Stimulated activated CD8-positive, alpha-beta memory T cell treated with anti-CD3 and anti-CD28 coated beads, Interleukin-7, amount 100 ng/mL, for 48 hours (primary cell): ENCODE data around the gene TRIM44.
"Not testable (repeated sequence)": the region's sequence is repeated elsewhere in the genome, so short reads cannot be mapped to it uniquely, and the experiment has no call there.

ENCODE experiments used
- DNase-seq, 2 donors: peaks; one replicate each; pipeline ENCODE4 v3.0.0-alpha.2; 2020; ENCODE audit warnings: low read depth in 1 of 2; ENCODE audit errors: extremely low read depth in 1 of 2

TRIM44 gene

DNA sequence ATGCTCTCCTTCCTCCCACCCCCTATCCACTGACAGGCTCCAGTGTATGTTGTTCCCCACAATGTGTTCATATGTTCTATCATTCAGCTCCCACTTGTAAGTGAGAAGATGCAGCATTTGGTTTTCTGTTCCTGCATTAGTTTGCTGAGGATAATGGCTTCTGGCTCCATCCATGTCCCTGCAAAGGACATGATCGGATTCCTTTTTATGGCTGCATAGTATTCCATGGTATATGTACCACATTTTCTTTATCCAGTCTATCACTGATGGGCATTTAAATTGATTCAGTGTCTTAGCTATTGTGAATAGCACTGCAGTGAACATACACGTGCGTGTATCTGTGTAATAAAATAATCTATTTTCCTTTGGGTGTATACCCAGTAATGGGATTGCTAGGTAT lies 5.8 kb downstream of the TRIM44 start:
- not testable (repeated sequence) for DNase-seq

DNA sequence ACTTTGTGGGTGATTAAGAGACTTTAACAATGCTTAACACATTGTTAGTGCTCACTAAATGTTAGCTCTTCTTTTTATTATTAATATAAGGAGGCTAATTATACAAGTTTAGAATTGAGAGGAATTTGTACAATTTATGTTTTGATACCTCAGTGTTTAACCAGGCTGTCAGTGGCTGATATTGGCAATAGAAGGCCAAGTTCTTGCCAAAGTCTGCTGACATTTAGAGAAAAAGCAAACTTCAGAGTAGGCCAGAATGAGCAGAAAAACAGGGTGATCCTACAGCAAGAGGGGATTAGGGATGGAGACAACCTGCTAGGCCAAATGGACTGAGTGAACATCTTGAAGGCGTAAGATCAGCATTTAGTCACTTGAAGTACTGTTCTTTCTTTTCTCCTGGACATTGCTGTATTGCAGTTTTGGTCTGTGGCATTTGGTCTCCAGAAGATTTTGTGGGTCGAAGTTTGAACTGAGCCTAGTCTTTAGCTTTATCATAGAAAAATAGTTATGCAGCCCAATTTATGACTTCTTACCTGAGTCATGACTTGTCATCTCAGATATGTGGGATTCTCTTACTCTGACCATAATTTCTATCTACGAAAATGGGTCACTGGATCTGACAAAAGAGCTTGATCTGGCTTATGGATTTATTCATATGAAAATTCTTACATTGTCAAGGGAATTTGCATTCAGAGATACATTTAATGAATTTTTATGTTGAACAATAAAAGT lies 9.0 kb downstream of the TRIM44 start:
- no peak for DNase-seq

DNA sequence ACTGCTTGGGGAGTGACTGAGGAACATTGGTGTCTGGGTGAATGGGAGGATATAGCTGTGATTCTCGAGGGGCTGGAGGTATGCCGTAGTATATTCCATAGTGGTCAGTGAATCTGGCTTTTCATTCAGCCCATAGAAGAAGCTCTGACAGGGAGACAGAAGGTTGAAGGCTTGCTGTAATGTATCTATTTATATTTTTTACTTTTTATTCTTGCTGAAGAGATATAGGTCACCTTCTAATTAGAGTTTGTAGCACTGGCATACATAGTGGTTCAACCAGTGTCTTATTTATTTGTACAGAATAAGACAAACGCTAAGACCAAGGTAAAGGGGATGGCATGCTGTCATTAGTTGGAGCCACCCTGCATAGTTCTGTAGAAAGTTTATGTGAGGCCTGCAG lies 10.0 kb downstream of the TRIM44 start:
- no peak for DNase-seq

DNA sequence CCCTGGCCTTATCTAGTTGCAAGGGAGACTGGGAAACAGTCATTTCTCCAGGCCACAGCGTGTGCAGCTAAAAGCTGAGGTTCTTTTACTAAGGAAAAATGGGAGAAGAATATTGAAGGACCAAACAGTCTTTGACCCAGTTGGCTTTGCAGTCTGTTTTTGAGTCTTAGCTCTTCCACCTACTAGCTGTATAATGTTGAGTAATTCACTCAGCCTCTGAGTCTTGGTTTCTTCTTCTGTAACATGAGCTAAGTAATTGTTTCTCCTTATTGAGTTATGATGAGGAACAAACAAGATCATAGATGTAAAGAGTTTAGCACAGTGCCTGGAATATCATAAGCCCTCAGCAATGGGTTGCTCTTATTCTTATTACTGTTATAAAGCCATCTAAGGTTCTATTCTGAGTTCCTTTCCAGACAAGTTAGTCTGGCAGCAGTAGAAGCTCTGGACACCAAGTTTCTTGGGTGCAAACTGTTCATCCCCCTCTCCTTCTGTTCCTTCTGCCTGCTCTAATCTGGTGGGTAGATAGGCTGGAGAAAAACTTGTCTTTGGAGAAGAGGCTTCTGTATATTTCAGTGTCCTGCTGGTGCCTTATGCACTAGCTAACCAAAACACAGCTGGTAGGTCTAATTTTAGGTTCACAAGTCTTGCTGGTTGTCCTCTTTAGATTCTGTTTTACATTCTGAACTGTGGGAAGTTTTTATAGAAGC lies 13.5 kb downstream of the TRIM44 start:
- DNase-seq = no peak

DNA sequence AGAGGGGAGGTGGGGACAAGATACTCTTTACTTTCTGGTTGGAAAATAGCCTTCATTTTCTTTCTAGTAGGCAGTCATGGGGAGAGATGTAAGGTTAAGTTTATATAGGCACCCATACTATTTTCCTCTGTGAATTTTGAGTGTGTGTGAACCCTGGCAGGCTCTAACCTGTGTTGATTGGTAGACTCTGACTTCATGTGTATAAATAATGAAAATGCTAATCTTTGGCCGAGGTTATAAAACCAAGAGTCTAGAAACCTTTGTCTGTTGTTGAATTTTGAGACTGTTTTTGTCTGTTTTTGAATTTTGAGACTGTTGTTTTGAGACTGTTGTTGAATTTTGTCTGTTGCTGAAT lies 14.0 kb downstream of the TRIM44 start:
- DNase-seq = no peak

DNA sequence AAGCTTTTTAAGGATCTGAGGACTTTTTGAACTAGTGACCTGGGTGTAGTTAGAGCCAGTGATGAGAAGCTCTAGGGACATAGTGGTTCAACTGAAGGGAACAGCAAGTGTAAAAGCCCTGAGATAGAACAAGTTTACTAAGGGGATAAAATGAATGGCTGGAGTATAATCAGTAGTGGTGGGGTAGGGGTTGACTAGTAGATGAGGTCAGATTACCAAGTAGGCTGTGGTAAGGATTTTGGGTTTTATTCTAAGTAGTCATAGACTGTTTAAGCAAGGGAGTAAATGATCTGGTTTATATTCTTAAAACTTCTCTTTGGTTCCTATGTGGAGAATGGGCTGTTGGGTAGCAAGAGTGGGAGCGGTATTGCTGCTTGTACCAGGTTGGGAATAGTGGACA lies 15.3 kb downstream of the TRIM44 start:
- no peak for DNase-seq

DNA sequence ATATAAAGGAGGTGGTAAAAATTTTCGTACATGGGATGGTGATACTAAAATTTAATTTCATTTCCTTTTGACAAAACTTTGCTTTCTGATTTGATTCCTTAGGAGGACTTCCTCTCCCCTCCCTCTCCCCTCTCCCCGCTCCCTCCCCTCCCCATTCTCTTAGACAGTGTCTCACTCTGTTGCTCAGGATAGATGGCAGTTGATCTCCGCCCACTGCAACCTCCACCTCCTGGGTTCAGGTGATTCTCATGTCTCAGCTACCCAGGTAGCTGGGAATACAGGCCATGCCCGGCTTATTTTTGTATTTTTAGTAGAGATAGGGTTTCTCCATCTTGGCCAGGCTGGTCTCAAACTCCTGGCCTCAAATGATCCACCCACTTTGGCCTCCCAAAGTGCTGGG lies 15.9 kb downstream of the TRIM44 start:
- DNase-seq = no peak

DNA sequence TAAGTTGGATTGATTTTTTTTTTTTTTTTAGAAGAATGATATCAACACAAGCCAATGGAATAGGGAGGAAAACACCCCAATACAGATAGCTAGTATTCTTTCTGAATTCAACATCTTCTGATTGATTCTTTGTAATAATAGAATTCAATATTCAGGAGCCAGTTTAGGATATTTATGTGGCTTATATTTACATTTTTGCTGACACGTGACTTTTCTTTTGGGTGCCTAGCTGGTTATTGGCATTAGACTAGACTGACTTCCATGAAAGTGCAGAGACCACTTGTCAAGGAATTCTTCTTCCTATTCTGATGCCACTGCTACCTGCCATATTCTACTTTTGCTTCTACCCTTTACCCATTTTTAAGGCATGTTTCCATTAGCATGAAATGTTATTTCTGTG lies 16.4 kb downstream of the TRIM44 start:
- no peak for DNase-seq

DNA sequence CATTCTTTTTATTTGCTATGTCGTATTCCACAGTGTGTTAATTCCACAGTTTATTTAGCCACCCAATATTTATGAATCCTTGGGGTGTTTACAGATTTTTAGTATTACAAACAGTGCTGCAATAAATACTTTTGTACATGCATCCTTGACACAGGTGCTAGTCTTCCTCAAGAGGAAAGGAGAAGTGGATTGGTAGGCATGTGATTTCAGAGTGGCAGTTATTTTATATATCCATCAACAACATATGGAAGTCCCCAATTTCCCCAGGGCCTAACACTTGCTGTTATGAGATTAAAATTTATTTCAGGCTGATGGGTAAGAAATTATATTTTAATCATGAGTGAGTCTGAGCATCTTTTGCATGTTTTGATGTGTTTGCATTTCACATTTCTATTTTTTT lies 17.9 kb downstream of the TRIM44 start:
- no peak for DNase-seq

DNA sequence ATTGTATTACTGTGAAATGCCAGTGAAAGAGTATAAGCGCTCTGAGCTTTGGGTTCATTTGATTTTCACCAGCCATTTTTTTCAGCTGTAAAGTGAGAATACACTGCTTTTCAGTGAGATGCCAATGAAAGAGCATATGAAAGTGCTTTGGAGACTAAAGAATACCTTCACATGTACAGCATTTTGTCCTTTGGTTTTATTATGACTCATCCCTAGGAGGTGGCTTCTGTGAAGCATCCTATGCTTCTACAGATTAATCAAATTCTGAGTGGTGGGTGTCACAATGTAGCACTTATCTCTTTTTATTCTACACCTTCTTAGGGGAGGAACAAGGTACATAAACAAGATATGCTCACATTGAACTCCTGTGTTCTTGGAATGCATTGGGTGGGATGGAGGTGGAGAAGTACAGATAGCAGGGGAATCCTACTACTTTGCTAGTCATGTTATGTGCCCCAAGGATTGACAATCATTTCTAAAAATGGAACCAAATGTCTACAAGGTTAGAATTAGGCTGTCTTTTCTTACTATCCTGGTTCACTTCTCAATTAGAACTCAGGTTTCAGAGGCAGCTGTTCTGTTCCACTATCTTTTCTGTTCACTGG lies 18.7 kb downstream of the TRIM44 start:
- no peak for DNase-seq

DNA sequence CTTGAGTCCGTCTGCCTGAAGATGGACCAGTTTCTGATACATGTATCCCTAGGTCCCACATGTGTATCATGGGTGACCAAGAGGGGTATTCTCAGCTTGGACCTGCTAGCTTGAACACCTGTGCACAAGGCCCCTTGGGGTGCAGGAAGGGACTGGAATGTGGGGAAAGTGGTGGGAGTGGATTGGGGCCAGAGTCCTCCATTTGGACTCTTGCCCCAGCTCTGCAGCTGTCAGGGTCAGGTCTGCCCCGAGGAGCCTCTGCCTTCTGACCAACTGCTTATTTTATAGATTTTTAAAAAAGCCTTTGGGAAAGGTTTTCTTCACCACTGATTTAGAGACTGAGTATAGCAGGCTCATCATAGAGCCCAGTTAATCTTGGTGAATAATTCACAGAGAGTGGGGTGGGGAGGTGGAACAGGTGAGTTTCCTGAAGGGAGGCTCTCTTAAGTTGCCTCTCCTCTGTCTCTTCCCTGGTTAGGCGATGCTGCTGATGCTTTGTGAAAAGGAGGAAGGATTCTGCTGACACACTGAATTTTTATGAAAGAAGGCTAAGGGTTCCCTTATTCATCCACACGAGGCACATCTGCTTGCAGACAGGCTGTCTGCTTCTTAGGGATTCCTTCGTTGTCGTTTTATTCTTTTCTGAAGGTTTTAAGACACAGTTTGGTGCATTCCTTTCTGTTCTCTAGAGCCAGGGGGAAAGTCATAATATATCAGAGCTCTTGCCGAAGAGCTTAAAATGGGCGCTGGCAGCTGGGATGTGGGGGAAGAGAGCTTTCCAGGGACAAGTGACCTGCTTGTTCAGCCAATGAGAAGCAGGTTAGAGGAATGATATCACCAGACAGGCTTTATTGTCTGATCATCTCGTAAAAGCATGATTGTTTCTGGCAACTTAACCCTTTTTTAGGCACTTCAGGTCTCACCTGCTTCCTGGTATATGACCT lies 19.9 kb downstream of the TRIM44 start:
- no peak for DNase-seq

DNA sequence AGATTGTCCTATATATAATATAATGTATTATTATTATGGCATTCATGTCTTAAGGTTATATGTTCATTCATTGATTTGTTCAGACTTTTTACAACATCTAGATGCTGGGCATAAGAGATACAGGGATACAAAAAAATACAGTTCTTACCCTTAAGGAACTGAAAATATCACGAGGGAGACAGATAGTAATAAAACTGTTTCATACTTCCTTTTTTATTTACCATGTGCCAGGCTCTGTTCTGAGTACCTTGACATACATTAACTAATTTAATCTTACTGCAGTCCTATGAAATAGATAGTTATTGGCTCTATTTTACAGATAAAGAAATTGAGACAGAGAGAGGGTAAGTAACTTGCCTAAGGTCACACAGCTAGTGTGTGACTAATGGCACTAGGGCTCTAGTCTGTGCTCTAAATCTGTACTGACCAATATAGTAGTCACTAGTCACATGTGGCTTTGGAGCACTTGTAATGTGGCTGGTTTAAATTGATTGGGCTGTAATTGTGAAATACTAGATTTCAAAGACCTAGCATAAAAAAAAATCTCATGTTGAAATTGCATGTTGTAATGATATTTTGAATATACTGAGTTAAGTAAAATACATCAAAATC lies 21.3 kb downstream of the TRIM44 start:
- DNase-seq = no peak

DNA sequence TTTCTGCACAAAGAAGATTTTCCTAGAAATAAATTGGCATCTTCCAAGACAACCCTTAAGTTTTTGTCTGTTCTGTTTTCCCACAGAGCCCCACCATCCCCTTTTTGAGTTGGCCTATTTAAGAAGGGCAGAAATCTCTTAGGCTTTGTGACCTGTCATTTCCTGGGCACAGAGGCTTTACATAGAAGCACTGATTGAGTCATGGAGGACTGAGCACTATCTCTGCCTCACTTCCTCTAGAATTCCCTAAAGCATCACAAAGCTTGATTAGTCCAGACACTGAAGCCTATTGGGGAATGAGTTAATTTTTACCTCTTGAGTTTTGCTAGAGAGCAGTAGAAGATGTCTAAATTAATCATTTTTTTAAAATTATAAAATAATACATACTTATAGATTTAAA lies 25.4 kb downstream of the TRIM44 start:
- DNase-seq = no peak

DNA sequence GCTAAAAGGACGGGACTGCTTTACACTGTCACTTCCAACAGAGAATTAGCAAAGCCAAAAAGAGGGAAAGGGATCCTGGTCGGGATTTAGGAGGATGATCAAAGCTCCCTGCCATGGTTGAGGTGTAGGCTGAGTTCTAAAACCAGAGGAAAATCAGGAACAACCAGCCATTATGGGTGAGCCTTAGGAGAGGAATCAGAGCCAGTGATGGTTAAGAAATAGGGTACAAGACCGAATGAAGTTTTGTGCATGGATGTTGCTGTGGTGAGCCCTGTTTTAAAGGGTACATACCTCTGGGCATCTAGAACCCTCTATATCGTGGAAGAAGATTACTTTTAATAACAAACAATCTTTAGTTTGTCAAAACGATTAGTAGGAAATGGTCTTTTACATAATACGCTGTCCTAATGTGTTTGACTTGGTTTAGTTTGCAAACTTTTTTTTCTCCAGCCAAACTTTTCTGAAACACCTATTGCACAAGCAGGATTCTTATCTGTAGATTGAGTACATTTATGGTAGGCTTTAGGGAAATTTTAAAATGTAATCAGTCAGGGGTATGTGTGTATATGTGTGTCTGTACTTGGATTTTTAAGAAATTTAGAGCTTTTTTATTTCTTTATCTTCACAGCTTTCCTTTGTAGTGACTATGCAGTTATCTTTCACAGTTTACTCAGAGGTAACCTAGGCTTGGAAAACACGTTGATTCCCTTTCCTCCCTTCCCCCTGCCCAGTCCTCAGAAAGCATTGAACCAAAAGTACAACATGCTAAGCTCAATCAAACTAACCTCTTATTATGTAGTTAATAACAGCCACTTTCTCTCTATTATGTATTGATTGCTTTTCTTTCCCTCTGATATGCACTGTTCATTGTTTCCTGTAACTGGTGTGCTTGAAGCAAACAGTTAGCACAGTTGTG lies 26.8 kb downstream of the TRIM44 start:
- DNase-seq = no peak

DNA sequence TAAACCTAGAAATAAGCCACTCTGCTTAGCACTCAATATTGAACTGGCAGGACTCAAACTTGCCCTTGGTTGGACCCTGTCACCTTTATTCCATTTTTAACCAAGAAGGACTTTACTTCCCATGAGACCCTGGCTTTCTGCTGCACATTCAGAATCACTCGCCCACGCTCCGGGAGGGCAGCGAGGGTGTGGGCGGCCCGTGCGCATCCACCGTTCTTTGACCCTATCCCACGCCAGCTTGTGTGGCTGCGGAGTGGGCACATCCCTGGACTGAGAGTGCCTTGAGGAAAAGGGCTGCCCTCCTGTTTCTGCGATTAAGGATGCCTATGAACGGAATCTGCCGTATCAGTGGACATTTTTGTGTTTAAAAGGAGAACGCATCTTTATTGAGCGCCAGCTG lies 39.6 kb downstream of the TRIM44 start:
- no peak for DNase-seq

DNA sequence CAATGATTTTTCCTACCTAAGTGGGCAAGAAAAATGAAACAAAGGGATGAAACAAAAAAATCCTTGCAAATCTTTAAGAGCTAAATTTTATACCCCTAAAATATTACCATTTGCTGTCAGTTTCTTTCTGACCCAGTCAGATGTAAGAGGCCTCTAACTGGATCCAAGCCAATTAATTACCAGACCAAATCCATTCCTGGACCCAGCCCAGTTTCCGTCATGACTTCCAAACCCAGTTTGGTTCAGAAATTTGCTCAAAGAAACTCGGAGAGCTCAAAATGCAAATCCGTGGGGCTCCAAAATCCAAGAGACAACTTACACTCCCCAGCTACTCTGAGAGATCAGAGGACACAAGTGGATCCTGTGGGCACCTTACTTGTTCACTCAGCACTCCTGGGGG lies 46.8 kb downstream of the TRIM44 start:
- no peak for DNase-seq

DNA sequence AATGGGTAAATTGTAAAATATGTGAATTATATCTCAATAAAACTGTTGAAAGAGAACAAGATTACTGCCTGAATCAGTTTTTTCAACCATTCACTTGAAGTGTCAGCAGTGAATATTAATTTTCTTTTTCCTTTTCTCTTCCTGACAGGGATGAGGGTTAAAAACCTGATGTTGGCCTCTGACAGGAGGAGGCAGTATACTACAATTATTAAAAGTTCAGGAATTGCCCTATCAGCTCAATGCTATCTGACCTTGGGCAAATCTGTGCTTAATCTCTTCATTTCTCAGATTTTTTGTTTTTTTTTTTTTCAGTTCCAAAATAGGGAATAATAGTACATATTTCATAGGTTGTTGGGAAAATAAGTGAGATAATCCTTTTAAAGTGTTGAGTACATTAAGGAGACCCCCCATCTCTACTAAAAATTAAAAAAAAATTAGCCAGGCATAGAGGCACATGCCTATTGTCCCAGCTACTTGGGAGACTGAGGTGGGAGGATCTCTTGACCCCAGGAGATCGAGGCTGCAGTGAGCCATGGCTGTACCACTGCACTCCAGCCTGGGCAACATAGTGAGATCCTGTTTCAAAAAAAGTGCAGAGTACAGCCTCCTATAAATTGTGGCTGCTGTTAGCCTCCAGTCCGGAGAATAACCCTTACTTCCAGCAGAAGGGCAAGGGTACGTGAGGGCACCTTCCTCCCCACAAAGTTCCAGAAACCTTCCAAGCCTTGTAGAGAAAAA lies 48.8 kb downstream of the TRIM44 start:
- DNase-seq = no peak

DNA sequence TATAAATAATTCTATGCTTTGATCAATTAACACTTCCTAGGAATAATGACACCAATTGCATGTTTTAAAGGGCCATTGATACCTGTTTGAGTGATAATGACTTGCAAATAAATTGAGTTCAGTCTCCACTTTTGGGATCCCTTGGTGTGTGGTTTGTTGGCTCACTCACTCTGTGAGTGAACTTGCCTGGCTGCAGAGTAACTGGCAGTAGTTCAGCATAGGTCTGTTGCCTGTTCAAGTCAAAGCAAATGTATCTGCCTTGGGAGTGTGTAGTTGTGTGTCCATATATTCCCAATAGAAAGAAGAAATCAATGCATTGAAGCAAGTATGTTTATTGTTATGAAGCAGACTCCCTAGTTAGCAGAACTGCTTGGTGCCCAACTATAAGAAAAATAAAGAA lies 49.3 kb downstream of the TRIM44 start:
- DNase-seq = no peak

DNA sequence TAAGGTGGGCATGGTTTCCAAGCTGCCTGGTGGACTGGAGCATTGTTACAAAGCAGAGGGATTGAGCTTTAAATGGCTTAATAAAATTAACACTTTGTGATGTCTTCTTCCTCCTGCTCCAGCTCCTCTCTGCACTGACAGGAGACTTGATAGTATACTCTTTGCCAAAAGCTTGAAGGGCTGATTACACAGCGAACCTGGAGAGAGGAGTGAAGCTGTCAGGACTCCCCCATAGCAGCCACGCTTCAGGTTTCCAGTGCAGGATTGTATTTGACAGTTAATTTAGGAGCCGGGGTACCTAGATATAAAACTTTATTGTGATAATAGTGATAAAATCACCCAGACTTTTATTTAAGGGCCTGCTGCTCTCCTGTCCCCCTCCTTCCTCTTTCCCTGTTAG lies 50.0 kb downstream of the TRIM44 start:
- DNase-seq = no peak
